SK-N-SH (cell line): ENCODE measurements around the gene ACAD11. TPM values are rescaled to one million over a fixed set of nuclear protein-coding genes. Genes with fewer than 3 reads are reported as not detected.
"Not testable (repeated sequence)": the region's sequence is repeated elsewhere in the genome, so short reads cannot be mapped to it uniquely, and the experiment has no call there.

Source experiments
- CTCF ChIA-PET: fragments of 300-600, 350-600 bp; formaldehyde crosslinking; extraction: SDS; loops from one replicate; lab custom pipeline; 2021; lab: Yijun Ruan, JAX
- POLR2A ChIA-PET: fragments of 350-600 bp; sonication (Branson Sonifier 250); formaldehyde crosslinking; extraction: SDS; loops from one replicate; lab custom pipeline; 2020; ENCODE audit warnings: antibody characterized with exemption, inconsistent platforms; lab: Yijun Ruan, JAX
- DNase-seq: peaks from one replicate; pipeline ENCODE4 v3.0.0; 2012
- H2AFZ ChIP-seq: fragments of 200-600 bp; sonication (generic); 2 replicates; pipeline ENCODE4 v1.8.1; 2016; ENCODE audit warnings: antibody characterized with exemption, mild to moderate bottlenecking, low read depth
- H3F3A ChIP-seq: fragments of 200-600 bp; sonication (generic); replicated peaks from 2 replicates; pipeline ENCODE3; 2016; ENCODE audit warnings: antibody characterized with exemption, mild to moderate bottlenecking; ENCODE audit not compliant: insufficient read depth
- H3K27ac ChIP-seq, 2 experiments: fragments of 200-500 bp in 1 of 2; fragments of 200-600 bp in 1 of 2; sonication (Bioruptor generic) in 1 of 2; sonication (generic), shearing (Covaris generic) in 1 of 2; 2 replicates each; pipeline versions ENCODE4 v1.5.1 to v1.6.1; 2014 to 2016; ENCODE audit warnings: low read depth in 2 of 2, inconsistent platforms in 1 of 2, low read length in 1 of 2, mild to moderate bottlenecking in 1 of 2, mixed read lengths in 1 of 2
- H3K27me3 ChIP-seq: fragments of 200-600 bp; sonication (generic), shearing (Covaris generic); 2 replicates; pipeline ENCODE4 v1.6.1; 2016; ENCODE audit warnings: mixed run types; ENCODE audit not compliant: insufficient read depth
- H3K36me3 ChIP-seq, 2 experiments: fragments of 200-500 bp in 1 of 2; fragments of 200-600 bp in 1 of 2; sonication (Bioruptor generic) in 1 of 2; sonication (generic) in 1 of 2; replicated peaks in 1 of 2; 2 replicates each; pipeline versions ENCODE3 to v1.5.1; 2014 to 2016; ENCODE audit warnings: low read length in 1 of 2, mild to moderate bottlenecking in 1 of 2; ENCODE audit not compliant: insufficient read depth in 2 of 2, control insufficient read depth in 1 of 2
- H3K4me1 ChIP-seq, 2 experiments: fragments of 200-500 bp in 1 of 2; fragments of 200-600 bp in 1 of 2; sonication (Bioruptor generic) in 1 of 2; sonication (generic), shearing (Covaris generic) in 1 of 2; 2 replicates each; pipeline versions ENCODE4 v1.5.1 to v1.6.1; 2014 to 2016; ENCODE audit warnings: low read depth in 1 of 2, low read length in 1 of 2, mixed run types in 1 of 2; ENCODE audit not compliant: insufficient read depth in 2 of 2, control insufficient read depth in 1 of 2
- H3K4me2 ChIP-seq: fragments of 200-600 bp; sonication (generic), shearing (Covaris generic); 2 replicates; pipeline ENCODE4 v1.6.1; 2017; ENCODE audit warnings: mixed run types
- H3K4me3 ChIP-seq, 2 experiments: fragments of 200-500 bp in 1 of 2; fragments of 200-600 bp in 1 of 2; sonication (Bioruptor generic) in 1 of 2; sonication (generic), shearing (Covaris generic) in 1 of 2; 2 replicates each; pipeline versions ENCODE4 v1.5.1 to v1.8.1; 2014 to 2016; ENCODE audit warnings: low read depth in 2 of 2, inconsistent platforms in 1 of 2, low read length in 1 of 2, mild to moderate bottlenecking in 1 of 2, mixed read lengths in 1 of 2, moderate library complexity in 1 of 2
- H3K79me2 ChIP-seq: fragments of 200-600 bp; sonication (generic); 2 replicates; pipeline ENCODE4 v1.8.1; 2017; ENCODE audit warnings: mild to moderate bottlenecking; ENCODE audit not compliant: insufficient read depth
- H3K9ac ChIP-seq: fragments of 200-600 bp; sonication (generic); 2 replicates; pipeline ENCODE4 v1.6.1; 2017; ENCODE audit warnings: mixed run types
- H3K9me2 ChIP-seq: fragments of 200-600 bp; sonication (generic); 2 replicates; pipeline ENCODE4 v1.6.1; 2017; ENCODE audit warnings: mixed run types
- H3K9me3 ChIP-seq: fragments of 200-600 bp; sonication (generic); 2 replicates; pipeline ENCODE4 v1.6.1; 2017; ENCODE audit warnings: mixed run types, mild to moderate bottlenecking, moderate library complexity
- H4K20me1 ChIP-seq: fragments of 200-600 bp; sonication (generic); 2 replicates; pipeline ENCODE4 v1.6.1; 2017; ENCODE audit warnings: mild to moderate bottlenecking, mixed run types; ENCODE audit not compliant: insufficient read depth
- CHD2 ChIP-seq: fragments of 150-350 bp; IDR thresholded peaks from 2 replicates; pipeline ENCODE4 v1.6.1; 2018; ENCODE audit warnings: low read length; ENCODE audit not compliant: partially characterized antibody
- ELF1 ChIP-seq: IDR thresholded peaks from 2 replicates; pipeline ENCODE4 v1.4.0; 2012
- FOXJ3 ChIP-seq: sonication (generic); formaldehyde crosslinking; IDR thresholded peaks from 2 replicates; pipeline ENCODE4 v1.5.1; 2020; ENCODE audit warnings: mild to moderate bottlenecking, missing genetic modification reagents
- FOXM1 ChIP-seq: IDR thresholded peaks from 2 replicates; pipeline ENCODE4 v1.4.0; 2012; ENCODE audit warnings: low read depth, mild to moderate bottlenecking
- GABPA ChIP-seq: IDR thresholded peaks from 2 replicates; pipeline ENCODE4 v1.4.0; 2012; ENCODE audit warnings: low read depth, mild to moderate bottlenecking
- POLR2AphosphoS5 ChIP-seq: IDR thresholded peaks from 2 replicates; pipeline ENCODE4 v1.6.1; 2012; ENCODE audit warnings: low read depth, low read length
- RFX5 ChIP-seq: IDR thresholded peaks from 2 replicates; pipeline ENCODE4 v1.6.1; 2012; ENCODE audit warnings: mild to moderate bottlenecking, improper control_type of control experiment, low read length
- SIN3A ChIP-seq: IDR thresholded peaks from 2 replicates; pipeline ENCODE4 v1.6.1; 2012; ENCODE audit warnings: low read depth, mild to moderate bottlenecking, low read length, moderate library complexity, borderline replicate concordance
- whole genome bisulfite sequencing: methylation state at CpG from one replicate; pipeline ENCODE4 v1.1.6; 2017; ENCODE audit warnings: low lambda C conversion rate; 5-methylcytosine and 5-hydroxymethylcytosine counted together
- polyA plus RNA-seq, 3 experiments: library from polyadenylated mRNA; depleted of rRNA; stranded (reverse); fragments of >200 nt; gene quantifications; 2 replicates each; pipeline ENCODE4 v1.2.3, GENCODE V29; 2012
- TF ChIP-seq, protein P1 (sequence below): IDR thresholded peaks from 2 replicates; pipeline ENCODE4 v1.4.0; 2012; ENCODE audit warnings: low read depth, borderline replicate concordance

Gene ACAD11
- polyA plus RNA-seq, 1 of the 3 experiments (the other 2 are of a cell fraction), result 16.3 TPM

DNA sequence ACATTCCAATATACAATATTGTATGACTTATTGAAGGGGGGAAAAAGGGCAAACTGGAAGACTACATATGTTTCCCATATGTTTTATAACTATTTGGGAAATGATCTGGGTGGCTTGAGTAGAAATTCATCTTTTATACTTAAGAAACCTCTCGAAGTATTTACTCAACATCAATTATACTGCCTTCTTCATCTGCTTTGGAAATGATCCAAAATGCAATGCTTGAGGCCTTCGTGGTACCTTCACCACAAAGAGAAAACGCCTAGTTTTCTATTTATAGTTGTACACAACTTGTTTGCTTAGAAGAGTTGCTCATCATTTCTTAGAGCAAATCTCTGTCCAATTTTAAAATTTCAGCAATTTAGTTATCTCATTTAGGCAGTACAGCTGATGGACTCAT lies 43.7 kb downstream of the ACAD11 start:
- H3K27me3 ChIP-seq, result no peaks in the 10 kb centered on the region
- peaks cover 18 to 30% of the 10 kb centered on the region in 2 experiments for H3K36me3 ChIP-seq
- H3F3A ChIP-seq, result no peaks in the 10 kb centered on the region
- no peak overlapping the region for H3K4me3 ChIP-seq
- H3K4me1 ChIP-seq, result no peaks in the 10 kb centered on the region; a peak in 2 of 4 replicates
- no peak overlapping the region for H2AFZ ChIP-seq
- H3K79me2 ChIP-seq, result no peaks in the 10 kb centered on the region
- POLR2A ChIA-PET, result no interaction called here
- H3K9ac ChIP-seq, result no peak overlapping the region
- H3K9me2 ChIP-seq, result no peaks in the 10 kb centered on the region
- no peak overlapping the region for H3K4me2 ChIP-seq
- TF ChIP-seq RFX5, result no peak
- TF ChIP-seq, protein P1, sequence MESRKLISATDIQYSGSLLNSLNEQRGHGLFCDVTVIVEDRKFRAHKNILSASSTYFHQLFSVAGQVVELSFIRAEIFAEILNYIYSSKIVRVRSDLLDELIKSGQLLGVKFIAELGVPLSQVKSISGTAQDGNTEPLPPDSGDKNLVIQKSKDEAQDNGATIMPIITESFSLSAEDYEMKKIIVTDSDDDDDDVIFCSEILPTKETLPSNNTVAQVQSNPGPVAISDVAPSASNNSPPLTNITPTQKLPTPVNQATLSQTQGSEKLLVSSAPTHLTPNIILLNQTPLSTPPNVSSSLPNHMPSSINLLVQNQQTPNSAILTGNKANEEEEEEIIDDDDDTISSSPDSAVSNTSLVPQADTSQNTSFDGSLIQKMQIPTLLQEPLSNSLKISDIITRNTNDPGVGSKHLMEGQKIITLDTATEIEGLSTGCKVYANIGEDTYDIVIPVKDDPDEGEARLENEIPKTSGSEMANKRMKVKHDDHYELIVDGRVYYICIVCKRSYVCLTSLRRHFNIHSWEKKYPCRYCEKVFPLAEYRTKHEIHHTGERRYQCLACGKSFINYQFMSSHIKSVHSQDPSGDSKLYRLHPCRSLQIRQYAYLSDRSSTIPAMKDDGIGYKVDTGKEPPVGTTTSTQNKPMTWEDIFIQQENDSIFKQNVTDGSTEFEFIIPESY, result no peak
- no peak for TF ChIP-seq POLR2AphosphoS5
- TF ChIP-seq GABPA, result no peak
- no peak for TF ChIP-seq CHD2
- TF ChIP-seq ELF1, result no peak
- no peak for TF ChIP-seq FOXM1
- no peak for TF ChIP-seq FOXJ3
- no peak for TF ChIP-seq SIN3A
- no peak overlapping the region for H3K27ac ChIP-seq
- no peaks in the 10 kb centered on the region for H4K20me1 ChIP-seq
- 86% methylated on average over 3 of the region's 3 CpGs for WGBS
- H3K9me3 ChIP-seq, result no peaks in the 10 kb centered on the region
- CTCF ChIA-PET, result no interaction called here
- DNase-seq, result no peak

DNA sequence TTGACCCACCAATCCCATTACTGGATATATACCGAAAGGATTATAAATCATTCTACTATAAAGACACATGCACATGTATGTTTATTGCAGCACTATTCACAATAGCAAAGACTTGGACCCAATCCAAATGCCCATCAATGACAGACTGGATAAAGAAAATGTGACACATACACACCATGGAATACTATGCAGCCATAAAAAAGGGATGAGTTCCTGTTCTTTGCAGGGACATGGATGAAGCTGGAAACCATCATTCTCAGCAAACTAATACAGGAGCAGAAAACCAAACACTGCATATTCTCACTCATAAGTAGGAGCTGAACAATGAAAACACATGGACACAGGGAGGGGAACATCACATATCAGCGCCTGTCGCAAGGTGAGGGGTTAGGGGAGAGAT lies 44.3 kb downstream of the ACAD11 start:
- POLR2A ChIA-PET, H3K27me3 ChIP-seq, CTCF ChIA-PET, H3K9me3 ChIP-seq, H3K9me2 ChIP-seq, H2AFZ ChIP-seq, H3F3A ChIP-seq, H3K4me2 ChIP-seq, H3K27ac ChIP-seq, H3K79me2 ChIP-seq, H3K4me1 ChIP-seq, H3K9ac ChIP-seq, DNase-seq, H4K20me1 ChIP-seq, H3K4me3 ChIP-seq: not testable (repeated sequence)
- peaks cover 15 to 25% of the 10 kb centered on the region in 2 experiments for H3K36me3 ChIP-seq
- 100% methylated on average over 3 of the region's 3 CpGs for WGBS

DNA sequence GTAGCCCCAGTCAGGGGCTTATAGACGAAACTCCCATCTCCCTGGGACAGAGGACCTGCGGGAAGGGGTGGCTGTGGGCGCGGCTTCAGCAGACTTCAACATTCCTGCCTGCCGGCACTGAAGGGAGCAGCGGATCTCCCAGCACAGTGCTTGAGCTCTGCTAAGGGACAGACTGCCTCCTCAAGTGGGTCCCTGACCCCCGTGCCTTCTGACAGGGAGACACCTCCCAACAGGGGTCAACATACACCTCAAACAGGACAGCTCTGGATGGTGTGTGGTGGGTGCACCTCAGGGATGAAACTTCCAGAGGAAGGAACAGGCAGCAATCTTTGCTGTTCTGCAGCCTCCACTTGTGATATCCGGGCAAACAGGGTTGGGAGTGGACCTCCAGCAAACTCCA lies 53.0 kb downstream of the ACAD11 start:
- H3F3A ChIP-seq, H2AFZ ChIP-seq, H3K4me3 ChIP-seq, H3K4me2 ChIP-seq, DNase-seq, H3K9me2 ChIP-seq, POLR2A ChIA-PET, H3K9me3 ChIP-seq, H4K20me1 ChIP-seq, H3K79me2 ChIP-seq, H3K27me3 ChIP-seq, CTCF ChIA-PET: not testable (repeated sequence)
- Histone ChIP-seq H3K36me3 (peaks cover 0 to 11% of the 10 kb centered on the region in 2 experiments), H3K27ac (peak overlapping the region in 1 of 2 experiments; percentile 58; a peak in 2 of 4 replicates), H3K9ac (peak overlapping the region; percentile 14; the same call in 1 of the 2 replicates), H3K4me1 (peaks cover 3 to 15% of the 10 kb centered on the region in 2 experiments; a peak in 2 of 4 replicates)
- 84% methylated on average over 3 of the region's 8 CpGs for WGBS
